K562 (cell line): ENCODE results near the gene SORCS2. TPM values are rescaled to one million over a fixed set of nuclear protein-coding genes. Genes with fewer than 3 reads are reported as not detected.

Experiments
- ATAC-seq: fragments of 200-7000 bp; cut with Tn5 transposase; 3 replicates; pipeline ENCODE4 v1.9.1; 2020; ENCODE audit warnings: moderate library complexity
- BruUV-seq: library from RNA; stranded (reverse); fragments of 400-500 nt; replicated peaks from 2 replicates; lab custom pipeline; 2021; lab: Mats Ljungman, UMichigan
- CTCF ChIA-PET: fragments of 300-600 bp; formaldehyde crosslinking; extraction: SDS; loops from one replicate; lab custom pipeline; 2021; ENCODE audit warnings: low intra/inter-chr PET ratio; lab: Yijun Ruan, JAX
- POLR2A ChIA-PET: fragments of 300-600, 350-650 bp; sonication (Branson Sonifier 250); formaldehyde crosslinking; extraction: SDS; loops from one replicate; lab custom pipeline; 2021; ENCODE audit warnings: antibody characterized with exemption, inconsistent platforms; lab: Yijun Ruan, JAX
- DNase-seq, 4 experiments: peaks; one replicate each; pipeline versions ENCODE4 v3.0.0 to v3.0.0-alpha.2; 2011 to 2018; ENCODE audit warnings: low spot score in 3 of 4, mixed read lengths in 3 of 4; ENCODE audit errors: extremely low read depth in 1 of 4
- FAIRE-seq: peaks from 2 replicates; lab custom pipeline; 2011; peaks lifted over from hg19 to GRCh38; lab: Jason Lieb, UNC
- H2AFZ ChIP-seq: 2 replicates; pipeline ENCODE4 v1.6.0; 2011; ENCODE audit warnings: low read depth, low read length, control low read depth, inconsistent platforms
- H3K27ac ChIP-seq: fragments of 200-600 bp; 3 replicates; pipeline ENCODE4 v1.8.0; 2011; ENCODE audit warnings: low read depth, mild to moderate bottlenecking, control low read depth, inconsistent platforms, low read length, moderate library complexity, mixed read lengths; ENCODE audit errors: extremely low read depth
- H3K27me3 ChIP-seq, 2 experiments: fragments of 300-600 bp in 1 of 2; 2 replicates in 1 of 2; 3 replicates in 1 of 2; pipeline versions ENCODE4 v1.6.0 to v1.8.0; 2011; ENCODE audit warnings: inconsistent platforms in 2 of 2, low read length in 2 of 2, mild to moderate bottlenecking in 1 of 2, mixed read lengths in 1 of 2, moderate library complexity in 1 of 2; ENCODE audit not compliant: control insufficient read depth in 2 of 2, insufficient read depth in 2 of 2
- H3K36me3 ChIP-seq: fragments of 300-600 bp; 3 replicates; pipeline ENCODE4 v1.8.0; 2011; ENCODE audit warnings: mild to moderate bottlenecking, low read length, inconsistent platforms; ENCODE audit not compliant: control insufficient read depth, insufficient read depth
- H3K4me1 ChIP-seq, 2 experiments: fragments of 200-600 bp in 1 of 2; replicated peaks in 1 of 2; 2 replicates in 1 of 2; 3 replicates in 1 of 2; pipeline versions ENCODE4 v1.5.1 to v1.8.0; 2011; ENCODE audit warnings: inconsistent platforms in 2 of 2, low read length in 2 of 2, mild to moderate bottlenecking in 1 of 2, mixed read lengths in 1 of 2, moderate library complexity in 1 of 2; ENCODE audit not compliant: control insufficient read depth in 2 of 2, insufficient read depth in 2 of 2
- H3K4me2 ChIP-seq: 2 replicates; pipeline ENCODE4 v1.6.1; 2011; ENCODE audit warnings: low read length, control low read depth, inconsistent platforms, mixed read lengths; ENCODE audit not compliant: insufficient read depth
- H3K4me3 ChIP-seq: fragments of 200-600 bp; sonication (generic), shearing (Covaris generic); 2 replicates; pipeline ENCODE4 v1.5.1; 2016; ENCODE audit warnings: control low read depth, inconsistent platforms
- H3K79me2 ChIP-seq: fragments of 200-600 bp; 3 replicates; pipeline ENCODE4 v1.8.0; 2011; ENCODE audit warnings: low read length, inconsistent platforms; ENCODE audit not compliant: control insufficient read depth, insufficient read depth
- H3K9ac ChIP-seq, 2 experiments: 2 replicates each; pipeline versions ENCODE4 v1.6.0 to v1.6.1; 2011; ENCODE audit warnings: low read depth in 2 of 2, low read length in 2 of 2, control low read depth in 1 of 2, inconsistent platforms in 1 of 2, mild to moderate bottlenecking in 1 of 2, mixed read lengths in 1 of 2; ENCODE audit not compliant: insufficient read depth in 1 of 2
- H3K9me1 ChIP-seq: one replicate; pipeline ENCODE4 v1.6.0; 2011; ENCODE audit warnings: inconsistent platforms, mild to moderate bottlenecking, low read length, moderate library complexity; ENCODE audit not compliant: control insufficient read depth, insufficient read depth
- H3K9me3 ChIP-seq: replicated peaks from 2 replicates; pipeline ENCODE4 v1.5.1; 2011; ENCODE audit warnings: low read depth, low read length, inconsistent platforms; ENCODE audit not compliant: control insufficient read depth, insufficient read depth
- H4K20me1 ChIP-seq: replicated peaks from 2 replicates; pipeline ENCODE4 v1.6.1; 2011; ENCODE audit warnings: low read length, inconsistent platforms, mixed read lengths; ENCODE audit not compliant: control insufficient read depth, insufficient read depth
- BACH1 ChIP-seq: fragments of 200-800 bp; sonication (Bioruptor generic); IDR thresholded peaks from 2 replicates; pipeline ENCODE4 v1.6.1; 2016; ENCODE audit warnings: missing genetic modification characterization, missing compliant biosample characterization
- DPF2 ChIP-seq: fragments of 450-650 bp; IDR thresholded peaks from 2 replicates; pipeline ENCODE4 v1.6.1; 2016
- FOXJ2 ChIP-seq: fragments of 200-800 bp; sonication (Bioruptor generic); IDR thresholded peaks from 2 replicates; pipeline ENCODE4 v1.6.1; 2016; ENCODE audit warnings: missing genetic modification characterization, missing compliant biosample characterization
- FOXK2 ChIP-seq, 2 experiments: fragments of 450-650 bp; IDR thresholded peaks in 1 of 2; conservative IDR thresholded peaks in 1 of 2; 2 replicates each; pipeline ENCODE4 v1.6.1; 2016; ENCODE audit warnings: low read depth in 2 of 2, mild to moderate bottlenecking in 1 of 2
- JUNB ChIP-seq: fragments of 450-650 bp; formaldehyde crosslinking; conservative IDR thresholded peaks from 2 replicates; pipeline ENCODE4 v1.4.0; 2020; ENCODE audit warnings: mild to moderate bottlenecking
- MECOM ChIP-seq: fragments of 250-450 bp; sonication (Bioruptor Pico); IDR thresholded peaks from 2 replicates; pipeline ENCODE4 v1.8.0; 2022; ENCODE audit warnings: inconsistent platforms
- MTA2 ChIP-seq: fragments of 450-650 bp; IDR thresholded peaks from 2 replicates; pipeline ENCODE4 v1.6.1; 2016; ENCODE audit warnings: low read depth
- NCOA2 ChIP-seq, 2 experiments: fragments of 450-650 bp; IDR thresholded peaks; 2 replicates each; pipeline ENCODE4 v1.6.1; 2018; ENCODE audit warnings: mild to moderate bottlenecking in 2 of 2, moderate library complexity in 1 of 2; ENCODE audit not compliant: partially characterized antibody in 2 of 2
- NFE2 ChIP-seq: IDR thresholded peaks from 2 replicates; pipeline ENCODE4 v1.6.1; 2014; ENCODE audit warnings: antibody characterized with exemption, low read depth
- SMAD4 ChIP-seq: fragments of 250-450 bp; sonication (Bioruptor Pico); conservative IDR thresholded peaks from 2 replicates; pipeline ENCODE4 v1.8.0; 2021; ENCODE audit warnings: inconsistent platforms, mild to moderate bottlenecking, moderate library complexity
- SUPT5H ChIP-seq: fragments of 450-650 bp; IDR thresholded peaks from 2 replicates; pipeline ENCODE4 v1.6.1; 2016
- TRIM24 ChIP-seq, 2 experiments: fragments of 450-650 bp; IDR thresholded peaks; 2 replicates each; pipeline ENCODE4 v1.6.1; 2016
- WHSC1 ChIP-seq: IDR thresholded peaks from one replicate; pipeline ENCODE4 v1.6.1; 2012; ENCODE audit warnings: low read length, control low read depth, inconsistent platforms
- ZNF217 ChIP-seq: sonication (generic); formaldehyde crosslinking; IDR thresholded peaks from 2 replicates; pipeline ENCODE4 v1.8.0; 2022; ENCODE audit warnings: mild to moderate bottlenecking, missing genetic modification reagents
- ZNF224 ChIP-seq: sonication (generic); formaldehyde crosslinking; IDR thresholded peaks from 2 replicates; pipeline ENCODE4 v1.8.0; 2022; ENCODE audit warnings: mild to moderate bottlenecking, missing genetic modification reagents
- ZNF347 ChIP-seq: fragments of 450-650 bp; formaldehyde crosslinking; IDR thresholded peaks from 2 replicates; pipeline ENCODE4 v1.4.0; 2020; ENCODE audit warnings: low read depth, mild to moderate bottlenecking, moderate library complexity
- ZNF449 ChIP-seq: fragments of 250-450 bp; sonication (Bioruptor Pico); IDR thresholded peaks from 2 replicates; pipeline ENCODE4 v1.8.0; 2022; ENCODE audit warnings: moderate library complexity, mild to moderate bottlenecking, inconsistent platforms
- WGBS: fragments of 100-300 bp; shearing (Covaris generic); methylation state at CpG from one replicate; pipeline ENCODE4 v1.1.6; 2016; ENCODE audit warnings: low coverage, mixed read lengths; ENCODE audit not compliant: insufficient coverage; ENCODE audit errors: missing lambda C conversion rate; 5-methylcytosine and 5-hydroxymethylcytosine counted together
- in situ Hi-C: fragments of 300-500 bp; cut with MboI; formaldehyde crosslinking; loops from 4 replicates; pipeline ENCODE4 v1.15.0; 2018; ENCODE audit warnings: inconsistent platforms, mixed read lengths
- intact Hi-C: fragments of 100-400 bp; cut with micrococcal nuclease; formaldehyde crosslinking; loops from 2 replicates; pipeline ENCODE4 v1.14.2; 2022
- polyA plus RNA-seq, 8 experiments: library from polyadenylated mRNA; depleted of rRNA in 4 of 8; stranded (reverse) in 5 of 8; unstranded in 3 of 8; fragments of >200 nt; fragmentation: Nextera tagmentation in 2 of 8; fragmentation: Illumina TruSeq in 1 of 8; extraction: Ambion mirVana in 2 of 8; extraction: Trizol in 1 of 8; gene quantifications; 2 replicates each; pipeline versions ENCODE4 v1.2.1 to v1.2.3, GENCODE V29; 2011 to 2014; ENCODE audit warnings: inconsistent platforms in 1 of 8, missing spikeins in 1 of 8
- total RNA-seq, 7 experiments: library from RNA; depleted of rRNA in 6 of 7; stranded (reverse); fragments of >200 nt in 6 of 7; fragmentation: Illumina TruSeq in 2 of 7; extraction: Trizol in 2 of 7; gene quantifications; 2 replicates each; pipeline versions ENCODE4 v1.2.1 to v1.2.3, GENCODE V29; 2011 to 2021; ENCODE audit warnings: low replicate concordance in 1 of 7
- TF ChIP-seq, protein P1 (sequence below): IDR thresholded peaks from 3 replicates; pipeline ENCODE4 v1.6.1; 2011; ENCODE audit warnings: borderline replicate concordance, mild to moderate bottlenecking; ENCODE audit not compliant: insufficient read length, insufficient read depth

SORCS2 gene
- total and polyA plus RNA-seq, 9 of the 15 experiments (the other 6 are each of a cell fraction or from before 2014, with no cell fraction given), result not detected

DNA sequence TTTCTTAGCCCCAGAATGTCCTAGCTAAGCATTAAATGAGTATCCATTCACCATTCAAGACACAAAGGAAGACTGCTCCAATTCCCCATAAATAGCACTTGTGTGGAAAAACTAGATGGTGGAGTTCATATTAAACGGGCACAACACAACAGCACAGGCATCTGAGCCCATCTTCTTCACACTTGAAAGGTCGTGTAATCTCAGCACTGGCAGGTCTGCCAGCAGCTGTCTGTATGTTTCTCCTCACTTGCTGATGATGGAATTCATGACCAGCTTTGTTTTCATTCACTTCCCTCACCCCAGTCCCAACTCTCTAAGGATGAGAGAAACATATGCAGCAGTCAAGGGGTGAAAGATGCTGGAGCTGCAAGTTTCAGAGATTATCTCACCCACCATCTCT is 598.7 kb downstream of the SORCS2 start:
- Histone ChIP-seq H3K79me2 (no peaks in the 10 kb centered on the region), H3K4me2 (no peak overlapping the region), H3K27me3 (peaks cover 21 to 29% of the 10 kb centered on the region in 2 experiments; a peak in 4 of 5 replicates), H3K9ac (no peak overlapping the region), H3K9me1 (no peaks in the 10 kb centered on the region), H3K4me1 (no peaks in the 10 kb centered on the region; a peak in 1 of 5 replicates), H3K9me3 (no peaks in the 10 kb centered on the region), H3K27ac (no peak overlapping the region), H4K20me1 (no peaks in the 10 kb centered on the region; the same call in 1 of the 2 replicates), H3K4me3 (no peak overlapping the region), H3K36me3 (no peaks in the 10 kb centered on the region), H2AFZ (no peak overlapping the region)
- intact Hi-C loops (no loop called here), in situ Hi-C loops (no loop called here)
- no peak for TF ChIP-seq MECOM (CRISPR knock-in tag)
- TF ChIP-seq ZNF347 (CRISPR knock-in tag), result no peak
- no peak for TF ChIP-seq JUNB (CRISPR knock-in tag)
- no peak for TF ChIP-seq FOXJ2 (tag)
- TF ChIP-seq MTA2, result no peak
- TF ChIP-seq TRIM24 (IDR thresholded peaks at IDR 0.05), result no peak
- TF ChIP-seq NFE2, result no peak
- no peak for TF ChIP-seq WHSC1
- no peak for TF ChIP-seq DPF2
- no peak for TF ChIP-seq ZNF224 (CRISPR knock-in tag)
- no peak for TF ChIP-seq BACH1 (tag)
- TF ChIP-seq NCOA2 (IDR thresholded peaks at IDR 0.05; ENCODE audit: partially characterized antibody in 2 of 2), result no peak
- no peak for TF ChIP-seq FOXK2 (conservative IDR thresholded peaks at IDR 0.05 in 1 of 2, IDR thresholded peaks at IDR 0.05 in 1 of 2; ENCODE audit: low read depth in 2 of 2)
- TF ChIP-seq SMAD4, result no peak
- no peak for TF ChIP-seq ZNF449 (CRISPR knock-in tag)
- no peak for TF ChIP-seq ZNF217 (CRISPR knock-in tag)
- TF ChIP-seq, protein P1, sequence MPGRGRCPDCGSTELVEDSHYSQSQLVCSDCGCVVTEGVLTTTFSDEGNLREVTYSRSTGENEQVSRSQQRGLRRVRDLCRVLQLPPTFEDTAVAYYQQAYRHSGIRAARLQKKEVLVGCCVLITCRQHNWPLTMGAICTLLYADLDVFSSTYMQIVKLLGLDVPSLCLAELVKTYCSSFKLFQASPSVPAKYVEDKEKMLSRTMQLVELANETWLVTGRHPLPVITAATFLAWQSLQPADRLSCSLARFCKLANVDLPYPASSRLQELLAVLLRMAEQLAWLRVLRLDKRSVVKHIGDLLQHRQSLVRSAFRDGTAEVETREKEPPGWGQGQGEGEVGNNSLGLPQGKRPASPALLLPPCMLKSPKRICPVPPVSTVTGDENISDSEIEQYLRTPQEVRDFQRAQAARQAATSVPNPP, result no peak
- TF ChIP-seq SUPT5H, result no peak
- POLR2A ChIA-PET, result no interaction called here
- DNase-seq (no peak), FAIRE-seq (no peak), ATAC-seq (no peak)
- no TSS peak for BruUV-seq
- 4% methylated on average over 2 of the region's 2 CpGs for WGBS
- CTCF ChIA-PET, result no interaction called here
